Left lung (tissue), 10 donors: Measurements from ENCODE around the gene PLEKHM1. TPM values are rescaled to one million over a fixed set of nuclear protein-coding genes. Genes with fewer than 3 reads are reported as not detected.

Experiments used
- ATAC-seq: fragments of 200-7000 bp; cut with Tn5 transposase; one replicate; pipeline ENCODE4 v1.9.1; 2020; ENCODE audit warnings: moderate library complexity
- DNase-seq, 4 donors: peaks; one replicate each; pipeline ENCODE4 v3.0.0-alpha.2; 2013 to 2020
- H3K27ac ChIP-seq, 2 donors: fragments of 200-600 bp; sonication (generic) in 1 of 2; one replicate each; pipeline versions ENCODE4 v1.5.0 to v1.8.0; 2020 to 2021
- H3K27me3 ChIP-seq, 2 donors: fragments of 200-600 bp; sonication (generic) in 1 of 2; one replicate each; pipeline versions ENCODE4 v1.5.0 to v1.8.0; 2020 to 2021
- H3K36me3 ChIP-seq, 2 donors: fragments of 200-600 bp; sonication (generic) in 1 of 2; one replicate each; pipeline versions ENCODE4 v1.5.0 to v1.8.0; 2020 to 2021
- H3K4me1 ChIP-seq, 2 donors: fragments of 200-600 bp; one replicate each; pipeline ENCODE4 v1.8.0; 2021
- H3K4me3 ChIP-seq, 2 donors: fragments of 200-600 bp; sonication (generic) in 1 of 2; one replicate each; pipeline versions ENCODE4 v1.5.0 to v1.8.0; 2020 to 2021; ENCODE audit warnings: mild to moderate bottlenecking in 1 of 2
- H3K9me3 ChIP-seq, 2 donors: fragments of 200-600 bp; sonication (generic) in 1 of 2; one replicate each; pipeline versions ENCODE4 v1.5.0 to v1.8.0; 2020 to 2021
- intact Hi-C, 2 donors: fragments of 100-400 bp; cut with DNase I; formaldehyde crosslinking; loops; one replicate each; pipeline versions ENCODE4 v1.11.2 to v1.14.2; 2022
- polyA plus RNA-seq, 6 donors: library from polyadenylated mRNA; unstranded; fragments of 120-200 nt; gene quantifications; one replicate each; pipeline ENCODE4 v1.2.1, GENCODE V29; 2013; ENCODE audit not compliant: insufficient read length in 6 of 6
- total RNA-seq, 2 donors: library from RNA; stranded (reverse); fragmentation: NEBNext Ultra II Directional; extraction: Animal tissue kit (Norgen Biotek cat#: 25700); gene quantifications; one replicate each; pipeline ENCODE4 v1.2.1, GENCODE V29; 2021
- TF ChIP-seq, protein P1 (sequence below), 2 donors: fragments of 200-600 bp; sonication (generic) in 1 of 2; IDR thresholded peaks; one replicate each; pipeline versions ENCODE4 v1.5.0 to v1.8.0; 2021; ENCODE audit warnings: antibody characterized with exemption in 2 of 2
- donor health status: DM: no; HTN: yes; CAD: no.
- donor health status: DM: no; HTN: no; CAD: no.

The PLEKHM1 gene
- total and polyA plus RNA-seq, 8 donors = 14.7 to 96.9 (median 18.0) TPM

- DNase-seq = no peak
- no peak overlapping the region for H3K4me3 ChIP-seq
- H3K4me1 ChIP-seq = peaks cover 0 to 6% of the 10 kb centered on the region in 2 donors
- ATAC-seq = no peak
- peaks cover 0 to 36% of the 10 kb centered on the region in 2 donors for H3K36me3 ChIP-seq
- no peaks in the 10 kb centered on the region for H3K27me3 ChIP-seq
- H3K27ac ChIP-seq = no peak overlapping the region
- TF ChIP-seq, protein P1, sequence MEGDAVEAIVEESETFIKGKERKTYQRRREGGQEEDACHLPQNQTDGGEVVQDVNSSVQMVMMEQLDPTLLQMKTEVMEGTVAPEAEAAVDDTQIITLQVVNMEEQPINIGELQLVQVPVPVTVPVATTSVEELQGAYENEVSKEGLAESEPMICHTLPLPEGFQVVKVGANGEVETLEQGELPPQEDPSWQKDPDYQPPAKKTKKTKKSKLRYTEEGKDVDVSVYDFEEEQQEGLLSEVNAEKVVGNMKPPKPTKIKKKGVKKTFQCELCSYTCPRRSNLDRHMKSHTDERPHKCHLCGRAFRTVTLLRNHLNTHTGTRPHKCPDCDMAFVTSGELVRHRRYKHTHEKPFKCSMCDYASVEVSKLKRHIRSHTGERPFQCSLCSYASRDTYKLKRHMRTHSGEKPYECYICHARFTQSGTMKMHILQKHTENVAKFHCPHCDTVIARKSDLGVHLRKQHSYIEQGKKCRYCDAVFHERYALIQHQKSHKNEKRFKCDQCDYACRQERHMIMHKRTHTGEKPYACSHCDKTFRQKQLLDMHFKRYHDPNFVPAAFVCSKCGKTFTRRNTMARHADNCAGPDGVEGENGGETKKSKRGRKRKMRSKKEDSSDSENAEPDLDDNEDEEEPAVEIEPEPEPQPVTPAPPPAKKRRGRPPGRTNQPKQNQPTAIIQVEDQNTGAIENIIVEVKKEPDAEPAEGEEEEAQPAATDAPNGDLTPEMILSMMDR (IDR thresholded peaks at IDR 0.05) = no peak
- intact Hi-C loops = no loop called here
- no peaks in the 10 kb centered on the region for H3K9me3 ChIP-seq
These were observed 98.6 kb downstream of the PLEKHM1 start for GRCh38 chr17:45391918-45392317.

DNA sequence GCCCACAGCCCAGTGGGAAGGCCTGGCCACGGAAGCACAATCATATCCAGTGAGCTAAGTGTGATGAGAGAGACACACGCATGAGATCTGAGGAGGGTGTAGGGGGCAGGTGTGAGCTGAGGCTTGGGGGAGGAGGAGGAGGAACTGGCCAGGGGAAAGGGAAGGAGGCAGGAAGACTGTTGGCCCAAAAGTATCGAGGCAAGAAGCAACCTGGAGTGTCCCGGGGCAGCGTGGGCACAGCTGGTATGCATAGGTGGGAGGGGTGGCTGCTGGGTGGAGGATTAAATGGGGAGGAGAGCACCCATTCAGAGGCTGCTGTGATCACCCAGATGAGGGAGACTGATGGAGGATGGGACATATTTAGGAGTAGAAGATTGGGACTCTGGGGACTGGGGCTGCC is 99.2 kb downstream of the PLEKHM1 start:
- no peak for ATAC-seq
- Histone ChIP-seq H3K9me3 (no peaks in the 10 kb centered on the region), H3K4me1 (peaks cover 0 to 6% of the 10 kb centered on the region in 2 donors), H3K4me3 (no peak overlapping the region), H3K27me3 (no peaks in the 10 kb centered on the region), H3K27ac (no peak overlapping the region), H3K36me3 (peaks cover 0 to 29% of the 10 kb centered on the region in 2 donors)
- no peak for DNase-seq
- intact Hi-C loops = no loop called here
- TF ChIP-seq, protein P1 (IDR thresholded peaks at IDR 0.05) = no peak

DNA sequence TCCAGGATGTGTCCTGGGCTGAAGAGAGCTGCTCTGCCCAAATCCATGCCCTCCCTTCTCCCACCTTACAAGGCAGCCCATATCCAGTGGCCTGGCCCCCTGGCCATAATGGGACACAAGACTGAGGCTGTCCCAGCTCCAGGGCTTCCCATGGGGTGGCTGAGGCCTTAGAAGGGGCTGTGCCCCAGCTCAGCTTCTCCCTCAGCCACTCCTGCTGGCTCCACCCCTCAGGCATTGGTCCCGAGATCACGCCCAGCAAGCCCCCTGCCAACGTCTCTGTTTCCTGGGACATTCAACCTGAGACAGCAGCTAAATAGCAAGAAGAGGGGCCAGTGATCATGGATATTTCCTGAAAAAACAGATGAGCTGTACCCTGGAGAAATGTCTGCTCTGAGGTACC is 101.2 kb downstream of the PLEKHM1 start:
- TF ChIP-seq, protein P1 (IDR thresholded peaks at IDR 0.05) = no peak
- H3K27me3 ChIP-seq = no peaks in the 10 kb centered on the region
- DNase-seq (no peak), ATAC-seq (no peak)
- H3K4me1 ChIP-seq = peaks cover 0 to 10% of the 10 kb centered on the region in 2 donors
- H3K36me3 ChIP-seq = peaks cover 0 to 10% of the 10 kb centered on the region in 2 donors
- H3K4me3 ChIP-seq = no peak overlapping the region
- no peak overlapping the region for H3K27ac ChIP-seq
- no peaks in the 10 kb centered on the region for H3K9me3 ChIP-seq
- intact Hi-C loops = loop anchor here (5.0 to 10.0 kb wide), 3 partner anchors 112 to 172 kb away; no protein-coding TSS in a partner anchor

- ATAC-seq (no peak), DNase-seq (no peak)
- intact Hi-C loops = loop anchor here (5.0 to 10.0 kb wide), 3 partner anchors 111 to 171 kb away; no protein-coding TSS in a partner anchor
- Histone ChIP-seq H3K4me1 (peaks cover 0 to 10% of the 10 kb centered on the region in 2 donors), H3K27me3 (no peaks in the 10 kb centered on the region), H3K9me3 (no peaks in the 10 kb centered on the region), H3K4me3 (no peak overlapping the region), H3K27ac (no peak overlapping the region), H3K36me3 (peaks cover 0 to 4% of the 10 kb centered on the region in 2 donors)
- TF ChIP-seq, protein P1 (IDR thresholded peaks at IDR 0.05) = no peak
These were observed 101.8 kb downstream of the PLEKHM1 start for GRCh38 chr17:45388604-45389325.

GRCh38 chr17:45387739-45388138 is 102.8 kb downstream of the PLEKHM1 start:
- DNase-seq (no peak), ATAC-seq (no peak)
- no peaks in the 10 kb centered on the region for H3K27me3 ChIP-seq
- intact Hi-C loops = loop anchor here (5.0 to 10.0 kb wide), 3 partner anchors 110 to 170 kb away; no protein-coding TSS in a partner anchor
- no peaks in the 10 kb centered on the region for H3K36me3 ChIP-seq
- H3K4me1 ChIP-seq = peaks cover 0 to 10% of the 10 kb centered on the region in 2 donors
- TF ChIP-seq, protein P1 (IDR thresholded peaks at IDR 0.05) = no peak
- H3K9me3 ChIP-seq = no peaks in the 10 kb centered on the region
- no peak overlapping the region for H3K4me3 ChIP-seq
- no peak overlapping the region for H3K27ac ChIP-seq
